ACC112 (cell line): ENCODE results near the gene PTCSC3.
A peak's percentile ranks its signal among the peaks of the same experiment; 100 is the strongest.
"Not testable (repeated sequence)": the region's sequence is repeated elsewhere in the genome, so short reads cannot be mapped to it uniquely, and the experiment has no call there.

ENCODE experiments used
- H2AFZ ChIP-seq: fragments of 200-600 bp; sonication (generic); one replicate; pipeline ENCODE4 v1.6.0; 2017; ENCODE audit warnings: antibody characterized with exemption, low read length; ENCODE audit not compliant: unreplicated experiment
- H3K27ac ChIP-seq: fragments of 200-600 bp; sonication (generic); 2 replicates; pipeline ENCODE4 v1.5.1; 2014; ENCODE audit warnings: low read depth, mild to moderate bottlenecking, antibody characterized with exemption, low read length, moderate library complexity
- H3K27me3 ChIP-seq: fragments of 200-600 bp; sonication (generic); 2 replicates; pipeline ENCODE4 v1.6.1; 2014; ENCODE audit warnings: mild to moderate bottlenecking, antibody characterized with exemption, low read length, moderate library complexity, mixed read lengths; ENCODE audit not compliant: insufficient read depth
- H3K36me3 ChIP-seq: fragments of 200-600 bp; sonication (generic); 2 replicates; pipeline ENCODE4 v1.6.1; 2016; ENCODE audit warnings: mild to moderate bottlenecking, antibody characterized with exemption, low read length, moderate library complexity, mixed read lengths; ENCODE audit not compliant: insufficient read depth
- H3K4me1 ChIP-seq: fragments of 200-600 bp; sonication (generic); one replicate; pipeline ENCODE4 v1.6.1; 2016; ENCODE audit warnings: low read length, mixed read lengths; ENCODE audit not compliant: insufficient read depth, unreplicated experiment, control insufficient read depth
- H3K4me3 ChIP-seq: fragments of 200-600 bp; sonication (generic); 2 replicates; pipeline ENCODE4 v1.5.1; 2014; ENCODE audit warnings: mild to moderate bottlenecking, low read depth, low read length
- H3K79me2 ChIP-seq: fragments of 200-600 bp; sonication (generic); one replicate; pipeline ENCODE4 v1.6.0; 2016; ENCODE audit warnings: low read length; ENCODE audit not compliant: control insufficient read depth, unreplicated experiment, insufficient read depth

The PTCSC3 gene

DNA sequence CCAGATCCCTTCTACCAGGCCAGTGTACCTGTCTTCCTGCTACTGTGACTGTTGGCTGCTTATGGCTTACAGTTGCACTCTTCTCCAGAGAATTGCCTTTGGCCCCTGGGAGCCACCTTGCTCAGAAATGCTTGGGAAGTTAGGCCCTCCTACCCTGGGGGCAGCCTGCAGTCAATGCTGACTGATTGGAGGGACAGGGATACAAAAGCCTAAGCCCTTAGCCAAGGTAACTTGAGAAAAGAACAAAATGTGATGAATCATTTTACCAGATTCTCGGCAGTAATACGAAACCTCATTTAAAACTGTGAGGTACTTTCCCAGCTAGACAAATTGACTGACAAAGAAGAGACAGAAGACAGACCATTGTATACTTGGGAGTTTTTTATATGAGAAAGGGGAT lies 47.3 kb downstream of the PTCSC3 start:
- Histone ChIP-seq H3K79me2 (no peaks in the 10 kb centered on the region), H3K4me3 (no peak overlapping the region), H3K4me1 (no peaks in the 10 kb centered on the region), H2AFZ (no peak overlapping the region), H3K36me3 (no peaks in the 10 kb centered on the region), H3K27me3 (peaks cover 50% of the 10 kb centered on the region), H3K27ac (no peak overlapping the region)

DNA sequence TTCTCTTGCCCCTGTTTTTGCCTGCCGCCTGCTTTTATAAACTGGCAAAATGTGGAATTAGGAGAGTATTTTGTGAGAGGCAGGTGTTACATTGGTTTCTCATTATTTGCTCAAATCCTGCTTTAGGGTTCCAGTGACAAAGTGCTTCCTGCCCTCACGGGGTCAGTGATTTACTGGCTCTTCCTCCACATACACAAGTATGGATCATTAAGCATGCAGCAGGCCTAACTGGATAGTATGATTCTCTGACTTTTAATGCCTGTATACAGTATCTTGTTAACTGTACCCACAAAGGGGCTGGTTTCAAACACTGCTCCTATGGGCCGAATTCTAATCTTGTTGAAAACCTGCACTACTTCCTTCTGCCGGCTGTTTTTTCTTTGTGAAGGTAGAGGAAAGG lies 63.2 kb downstream of the PTCSC3 start:
- Histone ChIP-seq H3K4me1 (no peaks in the 10 kb centered on the region), H3K27ac (no peak overlapping the region), H3K36me3 (no peaks in the 10 kb centered on the region), H3K27me3 (peaks cover 92% of the 10 kb centered on the region), H3K79me2 (no peaks in the 10 kb centered on the region), H2AFZ (no peak overlapping the region), H3K4me3 (no peak overlapping the region)

DNA sequence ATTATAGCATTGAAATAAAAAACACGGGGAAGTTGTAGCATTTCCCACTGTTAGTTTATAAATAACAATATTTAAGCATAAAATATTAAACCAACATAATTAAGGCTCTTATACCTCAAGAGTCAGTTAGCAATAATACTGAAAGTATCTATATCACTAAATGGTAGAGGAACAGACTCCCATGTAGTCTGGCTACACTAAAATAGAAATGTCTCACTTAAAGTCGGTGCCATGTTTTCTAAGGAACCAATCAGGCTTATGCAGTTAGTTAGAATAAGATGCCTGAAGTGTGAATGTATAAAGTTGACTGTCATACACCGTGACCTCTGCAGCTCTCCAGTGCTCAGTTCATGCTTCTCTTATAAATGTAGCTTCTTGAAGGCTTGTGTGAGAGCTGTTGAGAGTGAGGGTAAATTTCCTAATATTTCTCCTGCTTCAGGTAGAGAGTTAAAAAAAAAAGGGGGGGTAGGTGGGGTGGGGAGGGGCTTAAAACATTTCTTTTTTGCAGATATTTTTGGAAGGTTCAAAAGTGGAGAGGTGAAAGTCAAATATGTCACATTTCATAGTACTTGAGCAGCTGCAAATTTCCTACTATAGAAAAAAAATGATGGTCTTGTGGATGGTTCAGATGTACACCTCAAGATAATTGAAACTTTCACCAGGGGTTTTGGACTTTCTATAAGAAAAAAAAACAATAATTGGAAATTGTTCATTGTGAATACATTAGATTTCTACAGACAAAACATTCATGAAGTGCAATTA lies 64.5 kb downstream of the PTCSC3 start:
- H3K27ac ChIP-seq, result no peak overlapping the region
- peaks cover 96% of the 10 kb centered on the region for H3K27me3 ChIP-seq
- no peak overlapping the region for H2AFZ ChIP-seq
- H3K4me3 ChIP-seq, result no peak overlapping the region
- H3K36me3 ChIP-seq, result no peaks in the 10 kb centered on the region
- no peaks in the 10 kb centered on the region for H3K79me2 ChIP-seq
- no peaks in the 10 kb centered on the region for H3K4me1 ChIP-seq

DNA sequence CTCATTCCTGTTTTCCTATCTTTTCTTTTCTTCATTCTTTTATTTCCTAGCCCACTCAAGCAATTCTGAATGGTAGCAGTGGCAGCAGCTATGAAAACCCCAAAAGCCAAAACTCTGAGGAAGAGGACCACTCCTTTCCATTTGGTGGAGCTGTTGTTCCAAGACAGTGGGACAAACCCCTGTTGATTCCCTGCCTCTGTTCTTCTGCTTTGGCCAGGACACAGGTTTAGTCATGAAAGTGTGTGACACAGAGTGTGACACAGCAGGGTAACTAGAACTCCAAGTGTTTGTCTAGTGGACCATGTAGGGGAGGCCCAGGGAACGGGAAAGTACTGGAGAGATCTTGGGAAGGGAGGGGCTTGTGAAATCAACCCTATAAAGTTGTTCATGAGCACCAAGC lies 71.1 kb downstream of the PTCSC3 start:
- no peaks in the 10 kb centered on the region for H3K4me1 ChIP-seq
- H3K27ac ChIP-seq, result no peak overlapping the region
- no peaks in the 10 kb centered on the region for H3K79me2 ChIP-seq
- H3K36me3 ChIP-seq, result no peaks in the 10 kb centered on the region
- H2AFZ ChIP-seq, result no peak overlapping the region
- H3K4me3 ChIP-seq, result no peak overlapping the region
- peaks cover 74% of the 10 kb centered on the region for H3K27me3 ChIP-seq

GRCh38 chr14:36104258-36104657 lies 72.3 kb downstream of the PTCSC3 start:
- H2AFZ ChIP-seq, H3K36me3 ChIP-seq: not testable (repeated sequence)
- peaks cover 65% of the 10 kb centered on the region for H3K27me3 ChIP-seq

DNA sequence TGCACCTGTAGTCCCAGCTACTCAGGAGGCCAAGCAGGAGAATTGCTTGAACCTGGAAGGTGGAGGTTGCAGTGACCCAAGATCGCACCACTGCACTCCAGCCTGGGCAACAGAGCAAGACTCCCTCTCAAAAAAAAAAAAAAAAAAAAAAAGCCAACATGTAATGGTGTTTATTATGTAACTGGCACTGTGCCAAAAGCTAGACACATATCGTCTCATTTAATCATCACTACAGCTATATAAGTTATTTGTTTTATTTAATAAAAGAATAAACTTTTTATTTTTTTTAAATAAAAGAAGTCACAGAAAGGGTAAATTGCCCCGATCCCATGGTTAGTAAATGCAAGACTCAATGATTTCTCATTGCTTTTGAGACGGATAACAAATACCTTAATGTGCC lies 76.9 kb downstream of the PTCSC3 start:
- H3K36me3 ChIP-seq, result no peaks in the 10 kb centered on the region
- no peak overlapping the region for H2AFZ ChIP-seq
- peaks cover 3% of the 10 kb centered on the region for H3K4me1 ChIP-seq
- no peaks in the 10 kb centered on the region for H3K79me2 ChIP-seq
- H3K27ac ChIP-seq, result no peak overlapping the region
- no peak overlapping the region for H3K4me3 ChIP-seq
- peaks cover 20% of the 10 kb centered on the region for H3K27me3 ChIP-seq

More at GRCh38 chr14:36104258-36104657, 72.3 kb downstream of the PTCSC3 start:
- not testable (repeated sequence) for H3K4me3 ChIP-seq, H3K79me2 ChIP-seq, H3K27ac ChIP-seq, H3K4me1 ChIP-seq

- Histone ChIP-seq H2AFZ (no peak overlapping the region), H3K4me1 (peaks cover 3% of the 10 kb centered on the region), H3K4me3 (no peak overlapping the region), H3K36me3 (no peaks in the 10 kb centered on the region), H3K27ac (no peak overlapping the region), H3K79me2 (no peaks in the 10 kb centered on the region), H3K27me3 (peaks cover 8% of the 10 kb centered on the region; the same call in 1 of the 2 replicates)
These were observed 79.2 kb downstream of the PTCSC3 start for GRCh38 chr14:36097356-36097755.

DNA sequence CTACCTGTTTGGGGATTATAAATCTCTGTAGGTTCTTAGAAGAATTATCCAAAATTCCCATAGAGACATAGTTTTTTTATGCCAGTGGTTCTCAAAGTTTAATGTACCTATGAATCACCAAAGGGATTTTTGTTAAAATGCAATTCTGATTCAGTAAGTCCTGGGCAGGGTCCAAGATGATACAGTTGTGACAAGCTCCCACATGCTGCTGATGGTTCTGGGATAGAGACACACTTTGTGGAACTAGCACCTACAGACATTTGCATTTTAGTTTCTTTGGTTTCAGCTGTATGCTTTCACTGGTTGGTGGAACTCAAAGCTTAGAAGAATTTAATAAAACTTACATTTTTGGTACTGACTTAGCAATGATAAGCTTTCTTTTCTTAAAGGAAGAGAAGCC lies 80.4 kb downstream of the PTCSC3 start:
- H3K79me2 ChIP-seq, result no peaks in the 10 kb centered on the region

DNA sequence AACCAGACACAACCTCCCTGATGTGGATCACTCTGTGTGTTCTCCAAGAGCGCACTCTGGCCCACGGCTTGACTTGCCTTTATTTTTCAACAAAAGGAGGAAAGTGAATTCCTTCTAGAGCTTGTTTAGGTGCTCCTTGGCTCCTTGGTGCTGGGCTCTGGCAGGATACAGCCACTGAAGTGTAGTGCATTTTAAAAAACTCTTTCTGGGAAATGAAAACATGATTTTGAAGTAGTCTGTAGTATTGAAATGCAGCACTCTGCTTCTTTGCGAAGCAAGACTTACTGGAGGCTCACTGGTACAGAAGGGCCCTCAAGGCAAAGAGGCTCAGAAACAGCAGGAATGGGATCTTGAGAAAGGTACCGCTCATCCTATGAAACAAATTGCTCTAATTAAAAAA lies 81.6 kb downstream of the PTCSC3 start:
- no peak overlapping the region for H2AFZ ChIP-seq
- H3K27ac ChIP-seq, result no peak overlapping the region
- H3K79me2 ChIP-seq, result no peaks in the 10 kb centered on the region
- H3K27me3 ChIP-seq, result no peaks in the 10 kb centered on the region
- H3K4me3 ChIP-seq, result no peak overlapping the region
- no peaks in the 10 kb centered on the region for H3K36me3 ChIP-seq
- peaks cover 17% of the 10 kb centered on the region for H3K4me1 ChIP-seq

More for the DNA sequence above, 80.4 kb downstream of the PTCSC3 start:
- H3K27me3 ChIP-seq, result 0 out of 2 replicates have a peak, but pooled peaks cover 3% of the 10 kb centered on the region
- peaks cover 10% of the 10 kb centered on the region for H3K4me1 ChIP-seq
- H3K27ac ChIP-seq, result no peak overlapping the region
- no peaks in the 10 kb centered on the region for H3K36me3 ChIP-seq
- no peak overlapping the region for H3K4me3 ChIP-seq
- H2AFZ ChIP-seq, result peak overlapping the region; percentile 6

GRCh38 chr14:36091096-36091495 lies 85.4 kb downstream of the PTCSC3 start:
- Histone ChIP-seq H3K36me3 (no peaks in the 10 kb centered on the region), H3K27me3 (peaks cover 8% of the 10 kb centered on the region; the same call in 1 of the 2 replicates), H3K27ac (peak overlapping the region; percentile 50), H3K79me2 (no peaks in the 10 kb centered on the region), H3K4me1 (peaks cover 14% of the 10 kb centered on the region), H3K4me3 (no peak overlapping the region), H2AFZ (peak overlapping the region; percentile 74)

DNA sequence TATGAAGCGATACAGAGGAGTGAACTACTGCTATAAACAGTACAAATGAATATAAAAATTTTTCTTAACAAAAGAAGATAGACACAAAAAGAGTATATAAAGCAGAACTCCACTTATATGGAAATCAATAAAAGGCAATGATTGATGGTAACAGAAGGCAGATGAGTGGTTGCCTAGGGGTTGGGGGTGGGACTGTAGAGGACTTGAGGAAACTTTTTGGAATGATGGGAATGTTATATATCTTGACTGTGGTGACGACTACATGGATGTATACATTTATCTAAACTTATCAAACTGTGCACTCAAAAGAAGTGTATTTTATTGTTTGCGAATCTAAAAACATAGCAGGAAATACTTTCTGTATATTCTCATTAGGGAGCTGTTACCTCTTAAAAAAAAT lies 89.1 kb downstream of the PTCSC3 start:
- Histone ChIP-seq H3K79me2 (no peaks in the 10 kb centered on the region), H3K36me3 (no peaks in the 10 kb centered on the region), H2AFZ (no peak overlapping the region), H3K27me3 (peaks cover 8% of the 10 kb centered on the region; the same call in 1 of the 2 replicates), H3K27ac (no peak overlapping the region), H3K4me3 (no peak overlapping the region), H3K4me1 (peaks cover 13% of the 10 kb centered on the region)
